ENCODE data around the gene HSPB8.

Gene HSPB8, protein sequence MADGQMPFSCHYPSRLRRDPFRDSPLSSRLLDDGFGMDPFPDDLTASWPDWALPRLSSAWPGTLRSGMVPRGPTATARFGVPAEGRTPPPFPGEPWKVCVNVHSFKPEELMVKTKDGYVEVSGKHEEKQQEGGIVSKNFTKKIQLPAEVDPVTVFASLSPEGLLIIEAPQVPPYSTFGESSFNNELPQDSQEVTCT

GRCh38 chr12:119178544-119179334 lies at the start of gene HSPB8:
Gene HSPB8 (plus strand): TSS chr12:119178931. CDS start chr12:119179313, 382 bp downstream.
- DNase-seq, result no peak

- DNase-seq, result no peak
These were observed 48.8 kb upstream of the HSPB8 start for GRCh38 chr12:119129827-119130434.

- DNase-seq, result no peak
These were observed 48.2 kb upstream of the HSPB8 start for GRCh38 chr12:119130523-119130922.

DNA sequence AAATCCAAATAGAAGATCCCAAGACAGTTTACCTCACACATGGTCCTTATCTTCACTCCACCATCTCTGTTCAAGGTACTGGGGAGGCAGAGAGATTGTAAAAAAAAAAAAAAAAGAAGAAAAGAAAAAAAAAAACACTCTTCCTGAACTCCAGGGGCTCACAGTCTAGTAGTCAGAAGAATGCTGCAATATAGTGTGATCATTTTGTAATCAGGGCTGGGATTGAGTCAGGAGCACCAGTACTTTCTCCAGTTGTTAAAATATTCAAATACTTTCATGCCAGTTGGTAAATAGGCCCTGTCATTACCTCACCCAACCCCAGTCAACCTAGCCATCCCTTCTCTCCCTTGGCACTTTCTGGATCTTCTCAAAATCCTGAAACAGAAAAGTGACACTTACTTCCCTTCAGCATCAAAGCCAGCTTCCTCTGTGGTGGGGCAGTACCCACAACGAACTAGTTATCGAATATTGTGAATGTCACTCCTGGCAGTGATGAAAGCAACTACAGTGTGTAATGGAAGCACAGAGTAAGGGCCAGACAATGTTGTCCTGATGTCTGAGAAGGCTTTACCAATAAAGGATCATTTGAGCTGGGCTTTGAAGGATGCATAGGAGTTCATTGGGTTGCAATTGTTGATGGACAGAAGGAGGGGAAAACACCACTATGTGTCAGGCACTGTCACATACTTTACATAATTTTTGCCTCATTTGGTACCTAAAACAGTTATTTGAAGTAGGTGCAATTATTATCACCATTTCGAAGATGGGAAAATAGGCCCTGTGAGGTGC lies 44.3 kb upstream of the HSPB8 start:
- DNase-seq, result no peak

DNA sequence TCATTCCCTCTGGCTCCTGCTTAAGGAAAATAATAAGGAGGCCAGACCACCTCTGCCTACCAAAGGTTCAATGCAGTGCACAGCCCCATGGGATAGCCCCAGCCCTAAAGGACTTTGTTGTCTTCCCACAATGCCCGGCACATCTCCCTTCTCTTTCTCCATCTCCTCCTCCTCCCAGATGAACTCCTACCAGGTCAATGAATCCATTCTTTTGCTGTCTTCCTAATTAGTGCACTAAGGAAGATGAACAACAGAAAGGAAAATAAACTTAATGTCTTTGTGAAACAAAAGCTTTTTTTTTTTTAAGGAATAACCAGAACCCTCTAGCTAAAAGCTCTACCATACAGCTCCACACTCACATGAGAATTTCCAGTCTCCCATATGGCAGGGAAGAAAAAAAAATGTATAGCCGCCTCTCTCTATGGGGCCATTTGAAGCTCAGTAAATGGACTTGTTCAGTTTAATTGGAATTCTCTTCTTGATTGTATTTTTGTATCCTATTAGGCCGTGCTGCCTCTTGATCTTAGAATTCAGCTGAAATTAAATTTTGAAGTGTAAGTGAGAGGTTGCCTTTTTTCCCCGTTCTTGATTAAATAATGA lies 41.8 kb upstream of the HSPB8 start:
- no peak for DNase-seq

DNA sequence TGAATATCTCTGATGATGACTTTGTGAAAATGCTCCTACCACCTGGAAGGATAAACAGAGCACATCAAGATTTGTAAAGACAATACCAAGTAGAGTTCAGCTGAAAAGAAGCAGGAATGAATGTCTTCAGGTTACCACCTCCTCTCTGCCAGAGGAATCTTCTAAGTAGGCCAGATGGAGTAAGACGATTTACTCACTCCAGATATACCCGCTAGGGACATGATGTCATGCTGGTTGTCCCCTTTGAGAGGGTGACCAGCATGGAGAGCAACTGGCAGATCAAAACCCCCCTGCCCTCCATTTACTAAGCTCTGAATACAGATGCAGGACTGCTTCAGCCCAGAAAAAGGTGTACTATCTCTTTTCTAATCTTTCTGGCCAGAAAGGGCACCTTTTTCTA lies 39.3 kb upstream of the HSPB8 start:
- no peak for DNase-seq

DNA sequence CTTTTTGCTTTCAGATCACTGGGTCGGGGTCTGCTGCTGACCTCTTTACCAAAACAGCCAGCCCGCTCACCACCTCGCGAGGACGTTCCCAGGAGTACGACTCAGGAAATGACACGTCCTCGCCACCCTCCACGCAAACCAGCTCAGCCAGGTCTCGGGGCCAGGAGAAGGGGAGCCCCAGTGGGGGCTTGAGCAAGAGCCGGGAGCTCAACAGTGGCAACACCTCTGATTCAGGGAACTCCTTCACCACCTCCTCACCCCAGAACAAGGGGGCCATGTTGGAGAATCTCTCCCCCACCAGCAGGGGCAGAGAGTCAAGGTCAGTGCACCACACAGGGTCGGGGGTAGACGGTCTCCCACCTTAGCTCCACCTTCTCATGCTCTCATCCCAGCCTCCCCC lies 33.4 kb upstream of the HSPB8 start:
- no peak for DNase-seq

- DNase-seq, result no peak
These were observed 30.8 kb upstream of the HSPB8 start for GRCh38 chr12:119147847-119148448.

DNA sequence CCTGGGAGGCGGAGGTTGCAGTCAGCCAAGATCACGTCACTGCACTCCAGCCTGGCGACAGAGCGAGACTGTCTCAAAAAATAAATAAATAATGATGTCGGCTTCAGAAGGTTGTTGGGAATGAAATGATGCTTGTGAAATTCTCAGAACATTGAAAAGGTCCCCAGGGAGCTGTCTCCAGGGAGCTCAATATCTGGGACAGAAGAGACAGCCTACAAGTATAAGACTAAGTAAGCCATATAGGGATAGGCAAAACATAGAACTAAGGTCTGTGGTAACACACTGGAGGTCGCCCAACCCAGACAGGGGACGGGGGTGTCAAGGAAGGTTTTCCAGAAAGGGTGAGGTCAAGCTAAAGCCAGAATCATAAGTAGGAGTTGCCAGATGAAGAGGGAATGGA lies 29.5 kb upstream of the HSPB8 start:
- DNase-seq, result no peak

GRCh38 chr12:119151445-119152026 lies 27.2 kb upstream of the HSPB8 start:
- no peak for DNase-seq

GRCh38 chr12:119153477-119154434 lies 25.0 kb upstream of the HSPB8 start:
- DNase-seq, result no peak

- no peak for DNase-seq
These were observed 24.3 kb upstream of the HSPB8 start for GRCh38 chr12:119154435-119154818.

DNA sequence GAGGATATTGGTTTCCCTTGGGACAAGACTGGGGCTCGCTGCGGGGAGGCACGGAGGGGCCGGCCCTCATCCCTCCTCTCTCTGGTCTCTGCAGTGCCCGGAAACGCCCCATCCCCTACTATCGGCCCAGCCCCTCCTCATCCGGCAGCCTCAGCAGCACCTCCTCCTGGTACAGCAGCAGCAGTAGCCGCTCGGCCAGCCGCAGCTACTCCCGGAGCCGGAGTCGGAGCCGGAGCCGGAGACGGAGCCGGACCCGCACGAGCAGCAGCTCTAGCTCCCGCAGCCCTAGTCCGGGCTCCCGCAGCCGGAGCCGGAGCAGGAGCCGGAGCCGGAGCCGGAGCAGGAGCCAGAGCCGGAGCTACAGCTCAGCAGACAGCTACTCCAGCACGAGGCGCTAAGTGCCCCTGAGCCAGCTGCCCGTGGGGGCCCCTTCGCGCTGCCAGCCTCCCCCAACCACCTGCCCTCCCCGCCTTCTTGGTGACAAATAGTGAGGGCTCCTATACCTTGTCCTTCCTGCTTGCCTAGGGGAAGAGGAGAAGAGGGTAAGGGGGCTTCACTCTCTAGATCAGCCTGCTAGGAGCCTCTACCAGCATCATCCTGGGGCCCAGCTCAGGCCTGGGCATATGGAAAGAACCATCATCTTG lies 22.2 kb upstream of the HSPB8 start:
- DNase-seq, result no peak

DNA sequence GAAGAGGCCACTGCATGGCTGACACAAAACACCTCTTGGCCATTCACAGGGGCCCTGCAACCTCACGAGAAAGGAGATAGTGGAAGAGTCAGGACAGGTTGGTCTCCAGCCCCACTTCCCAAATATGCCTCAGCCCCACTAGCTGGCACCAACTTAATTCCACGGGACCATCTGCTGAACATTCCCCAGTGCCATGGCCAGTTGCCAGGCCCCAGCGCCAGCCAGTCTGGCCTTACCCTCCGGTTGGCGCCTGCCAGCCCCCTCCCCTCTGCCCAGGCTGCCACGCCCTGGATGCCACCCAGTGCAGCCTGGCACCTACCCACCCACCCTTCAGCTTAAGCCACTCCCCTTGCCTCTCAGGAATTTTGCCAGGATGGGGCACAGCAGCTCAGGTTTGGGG lies 21.2 kb upstream of the HSPB8 start:
- no peak for DNase-seq

DNA sequence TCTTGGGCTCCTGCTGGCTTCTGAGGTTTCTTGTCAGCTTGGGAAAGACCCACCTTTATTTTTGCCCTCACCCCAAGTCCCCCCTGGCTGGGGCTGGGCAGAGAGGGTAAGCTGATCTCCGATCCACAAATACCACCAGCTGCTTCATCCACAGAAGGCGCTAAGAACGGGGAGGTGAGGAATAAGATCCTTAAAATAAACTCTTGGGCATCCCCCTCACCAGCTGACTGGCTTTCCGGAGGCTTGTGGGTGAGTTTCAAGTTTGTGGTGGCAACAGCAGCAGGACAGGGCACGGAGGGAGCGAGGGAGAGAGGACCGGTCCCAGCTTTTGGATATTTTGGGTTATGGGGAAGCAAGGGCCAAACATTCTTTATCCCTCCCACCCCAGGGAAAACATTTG lies 20.8 kb upstream of the HSPB8 start:
- DNase-seq, result no peak

- DNase-seq, result no peak
These were observed 20.3 kb upstream of the HSPB8 start for GRCh38 chr12:119158402-119158801.

DNA sequence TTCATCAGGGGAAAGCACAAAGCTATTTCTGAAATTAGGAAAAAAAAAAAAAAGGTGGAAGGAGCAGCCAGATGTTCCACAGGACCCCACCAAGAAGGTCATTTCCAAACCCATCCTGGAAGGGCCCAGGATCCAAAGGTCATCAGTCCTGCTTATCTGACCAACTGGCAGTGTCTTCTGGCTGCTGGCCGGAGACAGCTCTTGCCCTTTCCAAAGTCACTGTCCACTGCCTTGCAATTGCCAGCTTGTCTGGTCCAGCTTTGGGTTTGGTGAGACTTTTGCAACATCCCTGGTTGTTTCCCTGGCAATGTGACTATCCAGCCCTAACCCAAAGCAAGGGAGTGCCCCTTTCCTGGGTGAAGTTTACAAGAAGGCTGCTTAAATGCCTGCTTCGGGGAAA lies 18.9 kb upstream of the HSPB8 start:
- no peak for DNase-seq

- DNase-seq, result no peak
These were observed 10.8 kb upstream of the HSPB8 start for GRCh38 chr12:119167902-119168301.

- DNase-seq, result no peak
These were observed 10.0 kb upstream of the HSPB8 start for GRCh38 chr12:119168721-119169120.

GRCh38 chr12:119169150-119169549 lies 9.6 kb upstream of the HSPB8 start:
- no peak for DNase-seq
